T47D (cell line): ENCODE measurements around the gene PUS1.
"Not testable (repeated sequence)": the region's sequence is repeated elsewhere in the genome, so short reads cannot be mapped to it uniquely, and the experiment has no call there.

ENCODE experiments used
- DNase-seq, 2 experiments: peaks; one replicate each; pipeline versions ENCODE4 v3.0.0 to v3.0.0-alpha.2; 2011 to 2012; ENCODE audit warnings: low read depth in 1 of 2, low spot score in 1 of 2
- JUND ChIP-seq: IDR thresholded peaks from 2 replicates; pipeline ENCODE4 v1.6.1; 2012; ENCODE audit warnings: low read depth
- in situ Hi-C: cut with HindIII; loops from 2 replicates; pipeline ENCODE4 v1.10.0; 2016; ENCODE audit warnings: low sequenced_read_pairs, low pct_unique_long_range_greater_than_20kb

PUS1 gene

DNA sequence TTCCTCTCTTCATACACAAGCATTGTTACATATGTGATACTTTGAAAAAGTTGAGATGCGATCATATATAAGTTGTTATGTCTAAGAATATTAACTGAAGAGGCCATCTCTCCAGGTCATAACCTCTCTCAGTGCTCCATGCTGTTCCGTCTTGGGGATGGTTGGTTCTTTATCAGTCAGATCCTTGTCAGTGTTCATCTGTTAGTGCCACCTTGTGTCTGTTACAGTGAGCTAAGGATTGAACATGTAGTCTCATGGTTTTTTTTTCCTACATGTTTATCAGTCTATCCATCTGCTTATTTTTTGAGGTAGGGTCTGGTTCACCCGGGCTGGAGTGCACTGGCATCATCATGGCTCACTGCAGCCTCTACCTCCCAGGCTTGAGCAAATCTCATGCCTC is 51.2 kb downstream of the PUS1 start:
- peak in 1 of 2 experiments; percentile 25 for DNase-seq
- in situ Hi-C loops = no loop called here
- TF ChIP-seq JUND = no peak

DNA sequence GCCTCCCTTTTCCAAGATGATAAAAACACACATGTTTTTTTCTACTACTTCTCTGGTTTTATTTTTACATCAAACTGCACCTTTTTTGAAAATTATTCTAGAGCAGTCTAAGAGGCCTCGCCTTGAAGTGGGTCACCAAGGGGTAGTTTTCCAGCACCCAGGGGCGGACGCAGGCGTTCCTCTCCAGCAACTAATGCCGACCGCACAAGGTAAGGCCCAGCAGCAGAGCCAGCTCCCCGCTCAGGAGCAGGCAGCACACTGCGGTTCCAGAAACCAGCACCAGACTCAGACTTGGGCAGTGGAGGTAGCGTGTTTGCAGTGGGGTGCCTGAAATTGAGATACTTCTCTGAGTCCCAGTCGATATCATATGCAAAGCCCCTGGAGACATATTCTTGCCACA is 52.3 kb downstream of the PUS1 start:
- no peak for DNase-seq
- in situ Hi-C loops = no loop called here
- no peak for TF ChIP-seq JUND

DNA sequence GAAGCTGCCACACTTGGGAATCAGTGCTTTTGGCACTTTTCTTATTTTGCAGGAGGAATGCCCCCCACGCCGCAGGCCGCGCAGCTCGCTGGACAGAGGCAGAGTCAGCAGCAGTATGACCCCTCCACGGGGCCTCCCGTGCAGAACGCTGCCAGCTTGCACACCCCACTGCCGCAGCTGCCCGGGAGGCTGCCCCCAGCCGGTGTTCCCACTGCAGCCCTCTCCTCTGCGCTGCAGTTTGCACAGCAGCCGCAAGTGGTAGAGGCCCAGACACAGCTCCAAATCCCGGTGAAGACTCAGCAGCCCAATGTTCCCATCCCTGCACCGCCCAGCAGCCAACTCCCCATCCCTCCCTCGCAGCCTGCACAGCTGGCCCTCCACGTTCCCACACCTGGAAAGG is 53.0 kb downstream of the PUS1 start:
- DNase-seq = no peak
- in situ Hi-C loops = no loop called here
- TF ChIP-seq JUND = no peak

DNA sequence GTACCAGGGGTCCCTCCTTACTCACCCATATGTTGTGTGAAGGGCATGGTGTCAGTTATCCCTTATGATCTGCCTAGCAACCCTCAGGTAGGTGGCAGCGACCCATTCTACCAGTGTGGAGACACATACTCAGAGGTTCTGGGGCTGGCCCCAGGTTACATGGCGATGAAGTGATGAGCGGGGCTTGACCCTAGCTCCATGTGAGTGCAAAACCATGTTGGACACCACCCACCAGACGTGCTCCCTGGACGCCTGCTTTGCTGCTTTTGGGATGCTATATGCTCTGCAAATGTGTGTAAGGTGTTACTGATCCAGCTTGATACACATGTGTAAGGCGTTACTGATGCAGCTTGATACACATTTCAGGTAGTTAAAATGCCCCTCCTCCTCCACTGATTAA is 54.0 kb downstream of the PUS1 start:
- no peak for TF ChIP-seq JUND
- no peak for DNase-seq
- in situ Hi-C loops = no loop called here

DNA sequence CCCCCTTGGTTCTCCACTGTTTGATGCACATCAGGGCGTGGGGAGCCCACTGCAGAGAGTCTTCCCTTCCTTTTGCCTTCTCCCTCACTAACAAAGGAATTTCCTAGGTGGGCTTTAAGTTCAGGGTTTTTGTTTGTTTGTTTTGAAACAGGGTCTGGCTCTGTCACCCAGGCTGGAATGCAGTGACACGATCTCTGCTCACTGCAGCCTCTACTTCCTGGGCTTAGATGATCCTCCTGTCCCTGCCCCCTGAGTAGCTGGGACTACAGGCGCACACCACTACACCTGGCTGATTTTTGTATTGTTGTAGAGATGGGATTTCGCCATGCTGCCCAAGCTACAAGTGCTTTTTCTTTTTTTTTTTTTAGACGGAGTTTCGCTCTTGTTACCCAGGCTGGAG is 54.5 kb downstream of the PUS1 start:
- no peak for DNase-seq
- in situ Hi-C loops = no loop called here
- TF ChIP-seq JUND = no peak

DNA sequence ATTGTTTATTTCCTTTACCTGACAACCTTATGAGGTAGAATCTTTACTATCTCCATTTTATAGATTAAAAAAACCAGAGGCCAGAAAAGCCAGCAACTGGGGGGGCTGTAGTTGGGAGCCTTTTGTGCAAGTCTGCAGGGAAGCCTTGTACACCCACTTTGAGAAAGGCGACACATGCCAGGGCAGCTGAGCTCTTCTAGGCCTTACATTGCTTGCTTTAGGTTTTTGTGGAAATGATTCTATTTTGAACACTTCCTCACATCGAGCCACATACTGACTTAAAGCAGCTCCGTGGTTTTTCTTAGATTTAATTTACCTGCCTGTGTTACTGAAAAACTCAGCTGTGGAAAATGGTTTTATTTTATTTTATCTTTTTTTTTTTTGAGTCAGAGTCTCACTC is 55.3 kb downstream of the PUS1 start:
- no peak for TF ChIP-seq JUND
- in situ Hi-C loops = no loop called here

DNA sequence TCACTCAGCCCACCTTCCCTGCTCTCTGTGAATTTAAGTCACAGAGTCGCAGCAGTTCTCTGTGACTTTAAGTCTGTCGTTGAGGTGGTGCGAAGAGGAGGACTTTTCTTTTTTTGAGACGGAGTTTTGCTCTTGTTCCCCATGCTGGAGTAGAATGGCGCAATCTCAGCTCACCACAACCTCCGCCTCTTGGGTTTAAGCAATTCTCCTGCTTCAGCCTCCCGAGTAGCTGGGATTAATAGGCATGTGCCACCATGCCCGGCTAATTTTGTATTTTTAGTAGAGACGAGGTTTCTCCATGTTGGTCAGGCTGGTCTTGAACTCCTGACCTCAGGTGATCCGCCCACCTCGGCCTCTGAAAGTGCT is 56.4 kb downstream of the PUS1 start:
- in situ Hi-C loops, DNase-seq: not testable (repeated sequence)

More for the DNA sequence above, 55.3 kb downstream of the PUS1 start:
- DNase-seq = no peak

DNA sequence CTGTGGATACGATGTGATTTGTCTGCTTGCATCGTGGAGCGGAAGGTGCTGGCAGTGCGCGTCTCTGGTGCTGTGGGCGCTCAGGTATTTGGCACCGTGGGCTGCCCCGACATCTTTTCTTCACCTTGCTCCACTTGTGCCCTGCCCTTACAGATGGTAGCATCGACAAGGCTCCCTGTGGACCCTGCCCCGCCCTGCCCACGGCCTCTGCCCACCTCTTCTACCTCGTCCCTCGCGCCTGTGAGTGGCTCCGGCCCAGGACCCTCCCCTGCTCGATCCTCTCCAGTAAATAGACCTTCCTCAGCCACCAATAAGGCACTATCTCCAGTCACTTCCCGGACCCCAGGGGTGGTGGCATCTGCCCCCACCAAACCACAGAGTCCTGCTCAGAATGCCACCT is 57.3 kb downstream of the PUS1 start:
- in situ Hi-C loops = no loop called here
- TF ChIP-seq JUND = no peak
- no peak for DNase-seq

DNA sequence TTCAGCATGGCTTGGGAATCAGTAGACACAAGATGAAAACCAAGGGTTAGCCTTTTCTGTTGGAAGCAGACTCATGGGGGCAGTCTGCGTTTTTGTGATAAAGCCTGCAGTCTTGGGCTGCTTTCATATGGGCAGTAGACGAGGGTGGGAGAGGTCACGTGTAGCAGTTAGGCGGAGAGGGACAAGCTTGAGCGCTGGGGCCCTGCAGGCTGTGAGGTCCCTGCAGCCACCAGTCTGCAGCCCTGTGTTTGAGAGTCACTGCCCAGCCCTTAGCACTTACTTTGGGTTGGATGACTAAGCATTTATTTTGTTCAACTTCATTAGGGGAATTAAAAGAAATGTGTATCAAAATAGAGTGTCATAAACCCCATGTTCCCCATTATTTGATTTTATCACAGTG is 57.8 kb downstream of the PUS1 start:
- TF ChIP-seq JUND = no peak
- no peak for DNase-seq
- in situ Hi-C loops = no loop called here

DNA sequence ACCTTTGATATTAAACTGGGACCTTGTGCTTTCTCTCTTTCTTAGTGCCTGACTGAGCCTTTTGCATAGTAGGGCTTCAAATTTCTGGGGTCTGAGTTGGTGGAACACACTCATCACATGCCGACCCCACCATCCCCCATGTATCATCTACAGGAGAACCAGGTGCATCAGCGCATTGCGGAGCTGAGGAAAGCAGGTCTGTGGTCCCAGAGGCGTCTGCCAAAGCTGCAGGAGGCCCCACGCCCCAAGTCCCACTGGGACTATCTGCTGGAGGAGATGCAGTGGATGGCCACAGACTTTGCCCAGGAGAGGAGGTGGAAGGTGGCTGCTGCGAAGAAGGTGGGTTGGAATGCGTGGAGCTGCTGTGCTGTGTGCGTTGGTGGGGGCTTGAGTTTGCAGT is 58.5 kb downstream of the PUS1 start:
- no peak for TF ChIP-seq JUND
- in situ Hi-C loops = no loop called here
- DNase-seq = no peak

DNA sequence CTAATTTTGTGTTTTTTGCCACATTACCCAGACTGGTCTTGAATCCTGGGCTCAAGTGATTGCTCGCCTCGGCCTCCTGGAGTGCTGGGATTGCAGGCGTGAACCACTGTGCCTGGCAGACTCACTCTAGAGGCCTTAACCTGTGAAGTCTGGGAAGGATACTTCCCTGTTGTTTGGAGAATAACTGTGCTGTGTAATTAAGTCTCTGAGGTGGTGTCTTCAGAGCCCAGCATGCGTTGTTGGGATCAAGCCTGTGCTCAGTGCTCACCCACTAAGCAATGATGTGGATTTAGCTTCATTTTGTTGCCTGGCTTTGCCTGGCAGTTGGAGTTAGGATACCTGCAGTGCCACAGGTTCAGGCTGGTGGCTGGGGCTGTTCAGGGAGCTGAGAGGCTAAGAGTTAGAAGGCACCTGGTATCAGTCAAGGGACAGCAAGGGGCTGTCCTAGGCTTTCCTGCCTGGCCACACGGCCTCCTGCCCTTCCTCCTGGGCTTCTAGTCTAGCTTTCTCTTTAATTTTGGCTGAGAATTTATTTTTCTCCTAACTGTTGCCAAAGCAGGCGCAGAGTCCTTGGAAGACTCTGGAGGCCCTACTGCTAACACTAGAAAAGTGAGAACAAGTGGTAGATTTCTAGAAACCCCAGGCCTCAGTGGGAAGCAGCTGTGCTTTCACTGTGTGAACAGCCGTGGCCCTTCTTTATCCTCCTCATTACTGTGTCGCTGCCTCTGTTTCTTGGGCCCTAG is 59.1 kb downstream of the PUS1 start:
- TF ChIP-seq JUND = no peak
- no peak for DNase-seq
- in situ Hi-C loops = no loop called here

DNA sequence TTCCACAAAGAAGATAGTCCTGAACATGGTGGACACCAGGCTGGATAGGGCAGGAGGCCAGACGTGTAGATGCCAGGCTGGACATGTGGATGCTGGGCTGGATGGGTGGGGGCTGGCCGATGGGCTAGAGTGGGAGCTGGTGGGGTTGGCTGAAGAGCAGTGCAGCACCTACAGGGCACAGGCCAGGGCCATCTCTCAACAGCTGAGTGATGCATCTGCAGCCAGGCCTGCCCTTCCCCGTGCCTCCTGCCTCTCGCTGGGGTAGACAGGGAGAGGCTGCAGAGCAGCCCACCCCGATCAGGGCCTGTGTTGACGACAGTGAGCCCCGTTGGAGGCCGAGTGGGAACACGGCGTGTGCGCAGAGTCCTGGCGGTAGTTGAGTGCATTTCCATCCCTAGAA is 59.9 kb downstream of the PUS1 start:
- no peak for TF ChIP-seq JUND
- in situ Hi-C loops = no loop called here
- DNase-seq = no peak

DNA sequence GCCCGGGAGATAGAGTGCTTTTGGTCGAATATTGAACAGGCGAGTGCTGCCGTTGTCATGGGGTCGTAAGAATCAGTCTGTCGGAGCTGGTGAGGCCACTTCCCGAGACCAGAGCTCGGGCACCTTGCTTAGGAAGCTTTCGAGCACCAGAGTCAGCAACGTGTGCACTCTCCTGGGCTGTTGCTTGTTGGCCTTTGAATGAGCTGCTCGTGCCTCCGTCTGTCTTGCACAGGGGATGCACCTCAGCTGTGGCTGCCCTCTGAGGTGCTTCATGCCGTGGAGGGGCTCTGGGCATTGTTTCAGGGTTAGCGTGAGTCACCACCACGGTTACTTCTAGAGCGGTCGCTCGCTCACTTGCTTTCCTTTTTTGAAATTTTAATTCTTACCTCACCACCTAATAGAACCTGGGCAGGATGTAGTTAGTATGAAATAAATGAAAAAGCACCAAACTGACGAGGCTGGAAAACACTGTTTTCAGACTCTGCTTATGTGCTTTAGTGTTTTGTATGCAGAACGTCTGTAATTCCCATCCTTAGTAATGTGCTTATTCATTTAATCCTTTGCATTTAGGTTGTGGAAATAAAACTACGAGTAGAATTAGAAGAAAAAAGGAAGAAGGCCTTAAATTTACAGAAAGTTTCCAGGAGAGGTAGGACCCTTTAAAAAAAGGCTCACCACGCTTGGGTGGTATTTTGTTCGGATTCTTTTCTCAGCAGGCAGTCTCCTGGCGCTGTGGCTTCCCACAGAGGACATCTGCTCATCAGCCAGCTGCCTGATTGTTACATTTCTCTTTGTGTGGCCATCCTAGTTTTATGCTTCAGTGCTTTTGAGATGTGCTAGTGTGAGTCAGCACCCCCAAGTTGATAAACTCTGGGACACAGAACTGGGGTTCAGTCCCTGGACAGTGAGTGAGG is 61.2 kb downstream of the PUS1 start:
- DNase-seq = no peak
- no peak for TF ChIP-seq JUND
- in situ Hi-C loops = no loop called here
